Activated naive CD8-positive, alpha-beta T cell treated with anti-CD3 and anti-CD28 coated beads, Interleukin-2, amount 50 U/mL, for 24 hours (primary cell): ENCODE data around the gene R3HDM2.

Source experiments
- ATAC-seq: fragments of 150-1000 bp; cut with Tn5 transposase; one replicate; pipeline ENCODE4 v1.10.0; 2021
- DNase-seq: peaks from one replicate; pipeline ENCODE4 v3.0.0; 2021
- H3K27ac Mint-ChIP-seq: one replicate; pipeline ENCODE4 v1.8.0; 2021; ENCODE audit warnings: mild to moderate bottlenecking, mixed read lengths
- H3K27me3 Mint-ChIP-seq: one replicate; pipeline ENCODE4 v1.8.0; 2021; ENCODE audit warnings: mixed read lengths
- H3K36me3 Mint-ChIP-seq: one replicate; pipeline ENCODE4 v1.8.0; 2021; ENCODE audit warnings: low read depth, mixed read lengths
- H3K4me1 Mint-ChIP-seq: one replicate; pipeline ENCODE4 v1.8.0; 2021; ENCODE audit warnings: mixed read lengths
- H3K4me3 Mint-ChIP-seq: one replicate; pipeline ENCODE4 v1.8.0; 2021; ENCODE audit warnings: mild to moderate bottlenecking, moderate library complexity, mixed read lengths
- H3K9me3 Mint-ChIP-seq: one replicate; pipeline ENCODE4 v1.8.0; 2021; ENCODE audit warnings: mixed read lengths

Gene R3HDM2

DNA sequence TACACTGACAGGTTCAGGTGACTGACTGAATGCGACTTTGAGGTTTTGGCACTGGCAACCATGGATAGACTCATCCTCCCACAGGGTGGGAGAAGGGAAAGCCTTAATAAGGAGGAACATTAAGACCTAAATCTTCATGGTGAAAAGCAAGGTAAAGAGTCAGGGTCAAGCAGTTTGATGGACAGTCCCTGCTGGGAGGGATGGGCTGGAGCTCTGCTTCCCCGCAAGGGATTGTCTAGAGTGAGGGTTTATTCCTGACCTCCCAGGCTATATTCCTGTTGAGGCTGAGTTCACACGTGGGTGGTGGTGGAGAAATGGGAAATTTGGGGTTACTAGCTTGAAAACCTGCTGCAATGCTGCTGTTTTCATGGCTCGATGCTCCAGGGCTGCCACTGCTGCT, 170.5 kb downstream of the R3HDM2 start:
- H3K4me3 Mint-ChIP-seq, result no peak overlapping the region
- no peaks in the 10 kb centered on the region for H3K9me3 Mint-ChIP-seq
- H3K27me3 Mint-ChIP-seq, result no peaks in the 10 kb centered on the region
- ATAC-seq, result no peak
- peaks cover 4% of the 10 kb centered on the region for H3K4me1 Mint-ChIP-seq
- DNase-seq, result no peak
- no peak overlapping the region for H3K27ac Mint-ChIP-seq
- H3K36me3 Mint-ChIP-seq, result peaks cover 11% of the 10 kb centered on the region

GRCh38 chr12:57258977-57259970, 171.6 kb downstream of the R3HDM2 start:
- no peaks in the 10 kb centered on the region for H3K9me3 Mint-ChIP-seq
- no peak overlapping the region for H3K4me3 Mint-ChIP-seq
- peaks cover 8% of the 10 kb centered on the region for H3K36me3 Mint-ChIP-seq
- ATAC-seq (no peak), DNase-seq (no peak)
- H3K4me1 Mint-ChIP-seq, result peaks cover 4% of the 10 kb centered on the region
- H3K27me3 Mint-ChIP-seq, result no peaks in the 10 kb centered on the region
- H3K27ac Mint-ChIP-seq, result no peak overlapping the region

- H3K9me3 Mint-ChIP-seq, result no peaks in the 10 kb centered on the region
- no peak overlapping the region for H3K4me3 Mint-ChIP-seq
- H3K27ac Mint-ChIP-seq, result no peak overlapping the region
- H3K36me3 Mint-ChIP-seq, result peaks cover 2% of the 10 kb centered on the region
- no peak for DNase-seq
- no peaks in the 10 kb centered on the region for H3K4me1 Mint-ChIP-seq
- no peak for ATAC-seq
- H3K27me3 Mint-ChIP-seq, result no peaks in the 10 kb centered on the region
Measured at GRCh38 chr12:57255916-57256315, 174.9 kb downstream of the R3HDM2 start.

- H3K4me3 Mint-ChIP-seq, result no peak overlapping the region
- H3K9me3 Mint-ChIP-seq, result no peaks in the 10 kb centered on the region
- no peak overlapping the region for H3K27ac Mint-ChIP-seq
- no peak for DNase-seq
- H3K4me1 Mint-ChIP-seq, result no peaks in the 10 kb centered on the region
- ATAC-seq, result no peak
- peaks cover 2% of the 10 kb centered on the region for H3K36me3 Mint-ChIP-seq
- H3K27me3 Mint-ChIP-seq, result no peaks in the 10 kb centered on the region
Measured at GRCh38 chr12:57254506-57255280, 176.2 kb downstream of the R3HDM2 start.

- DNase-seq, result no peak
- no peak within 1 kb of the TSS for H3K27ac Mint-ChIP-seq
- H3K27me3 Mint-ChIP-seq, result no peaks in the 10 kb centered on the region
- H3K4me1 Mint-ChIP-seq, result peaks cover 7% of the 10 kb centered on the region
- no peak for ATAC-seq
- no peaks in the 10 kb centered on the region for H3K36me3 Mint-ChIP-seq
- no peaks in the 10 kb centered on the region for H3K9me3 Mint-ChIP-seq
- H3K4me3 Mint-ChIP-seq, result no peak within 1 kb of the TSS
Measured at GRCh38 chr12:57250956-57251355, 179.9 kb downstream of the R3HDM2 start, which contains the start of gene STAC3. TSS of gene STAC3 (minus strand) at chr12:57251187. CDS start at chr12:57249636, 1,551 bp downstream.

DNA sequence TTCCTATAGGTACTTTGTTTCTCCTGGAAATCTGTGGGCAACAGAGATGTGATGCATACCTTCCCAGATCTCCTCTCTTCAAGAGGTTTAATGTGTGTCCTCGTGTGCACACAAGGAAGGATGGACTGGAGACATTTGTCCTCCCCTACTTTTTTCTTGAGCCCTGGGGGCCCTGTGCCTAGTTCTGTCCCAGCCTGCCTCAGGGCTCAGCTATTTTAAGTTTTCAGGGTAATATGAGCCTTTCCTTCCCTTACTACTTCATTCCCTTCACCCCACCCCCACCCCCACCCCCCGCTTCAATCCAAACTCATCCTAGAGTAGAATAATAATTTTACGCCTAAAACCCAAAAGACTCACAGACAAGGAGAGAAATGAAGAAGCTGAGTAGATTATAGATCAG, 180.3 kb downstream of the R3HDM2 start:
- DNase-seq, result no peak
- ATAC-seq, result no peak
- Mint-ChIP-seq H3K36me3 (no peaks in the 10 kb centered on the region), H3K4me3 (no peak overlapping the region), H3K9me3 (no peaks in the 10 kb centered on the region), H3K4me1 (peaks cover 7% of the 10 kb centered on the region), H3K27ac (no peak overlapping the region), H3K27me3 (no peaks in the 10 kb centered on the region)

DNA sequence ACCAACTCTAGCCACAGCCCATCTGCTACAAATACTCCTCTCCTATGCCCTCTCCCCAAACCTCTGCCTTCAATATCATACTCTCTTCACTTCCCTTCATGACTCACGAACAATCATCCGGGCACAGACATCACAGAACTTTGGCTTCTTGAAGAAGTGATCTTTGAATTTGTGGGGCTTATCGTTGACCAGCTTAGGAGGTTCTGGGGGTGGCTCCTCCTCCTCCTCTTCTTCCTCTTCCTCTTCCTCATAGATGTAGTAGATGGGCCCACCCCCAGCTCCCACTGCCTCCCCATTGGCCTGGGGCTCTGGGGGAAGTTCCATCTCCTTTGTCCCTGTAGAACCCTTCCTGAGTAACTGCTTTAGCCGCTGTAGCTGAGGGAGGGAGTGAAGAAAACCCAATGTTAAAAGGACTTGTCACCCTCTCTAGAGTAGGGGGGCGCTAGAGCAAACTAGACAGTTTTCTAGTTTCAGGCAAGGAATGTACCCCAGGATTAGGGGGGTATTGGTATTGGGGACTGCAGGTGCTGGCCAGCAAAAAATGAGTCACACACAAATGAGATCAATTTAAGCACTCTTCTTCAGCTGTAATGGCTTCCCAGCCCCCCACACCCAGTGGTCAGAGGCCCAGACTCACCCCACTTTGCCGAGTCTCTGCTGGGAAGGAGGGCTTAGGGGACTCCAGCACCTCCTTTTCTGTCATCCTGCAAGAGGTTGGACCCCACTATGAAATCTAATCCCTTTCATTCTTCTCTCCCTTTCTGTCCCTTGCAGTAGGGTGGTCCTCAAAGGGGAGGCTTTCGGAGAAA, 181.7 kb downstream of the R3HDM2 start:
- no peak overlapping the region for H3K4me3 Mint-ChIP-seq

GRCh38 chr12:57247041-57247440, 183.8 kb downstream of the R3HDM2 start:
- H3K4me1 Mint-ChIP-seq, result peaks cover 23% of the 10 kb centered on the region
- H3K36me3 Mint-ChIP-seq, result no peaks in the 10 kb centered on the region
- H3K27me3 Mint-ChIP-seq, result peaks cover 20% of the 10 kb centered on the region
- no peak for DNase-seq
- no peak overlapping the region for H3K27ac Mint-ChIP-seq
- H3K9me3 Mint-ChIP-seq, result no peaks in the 10 kb centered on the region
- no peak overlapping the region for H3K4me3 Mint-ChIP-seq
- ATAC-seq, result no peak

More for the DNA sequence above, 181.7 kb downstream of the R3HDM2 start:
- Mint-ChIP-seq H3K4me1 (peaks cover 8% of the 10 kb centered on the region), H3K36me3 (no peaks in the 10 kb centered on the region), H3K9me3 (no peaks in the 10 kb centered on the region), H3K27me3 (peaks cover 9% of the 10 kb centered on the region), H3K27ac (no peak overlapping the region)
- no peak for DNase-seq
- ATAC-seq, result peak; percentile 62

DNA sequence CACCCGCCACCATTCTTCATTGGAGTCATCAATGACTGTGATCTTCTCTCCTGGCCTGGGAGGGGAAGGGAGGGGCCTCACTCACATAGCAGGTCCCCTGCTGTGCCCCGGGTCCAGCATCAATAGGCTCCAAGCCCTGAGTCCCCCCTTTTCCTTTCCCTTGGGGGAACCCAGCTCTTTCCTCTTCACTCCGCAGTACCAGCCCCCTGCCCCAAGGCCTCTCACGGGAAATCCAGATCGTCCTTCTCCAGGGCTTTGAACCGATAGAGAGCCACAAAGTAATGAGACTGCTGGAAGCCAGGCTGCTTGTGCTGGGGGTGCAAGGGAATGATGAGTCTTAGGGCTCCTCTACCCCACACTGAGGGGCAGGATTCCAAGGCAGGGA, 186.5 kb downstream of the R3HDM2 start:
- ATAC-seq, result no peak
- Mint-ChIP-seq H3K4me1 (peaks cover 45% of the 10 kb centered on the region), H3K9me3 (no peaks in the 10 kb centered on the region), H3K36me3 (no peaks in the 10 kb centered on the region), H3K27me3 (peaks cover 41% of the 10 kb centered on the region), H3K4me3 (no peak overlapping the region), H3K27ac (no peak overlapping the region)
- no peak for DNase-seq

DNA sequence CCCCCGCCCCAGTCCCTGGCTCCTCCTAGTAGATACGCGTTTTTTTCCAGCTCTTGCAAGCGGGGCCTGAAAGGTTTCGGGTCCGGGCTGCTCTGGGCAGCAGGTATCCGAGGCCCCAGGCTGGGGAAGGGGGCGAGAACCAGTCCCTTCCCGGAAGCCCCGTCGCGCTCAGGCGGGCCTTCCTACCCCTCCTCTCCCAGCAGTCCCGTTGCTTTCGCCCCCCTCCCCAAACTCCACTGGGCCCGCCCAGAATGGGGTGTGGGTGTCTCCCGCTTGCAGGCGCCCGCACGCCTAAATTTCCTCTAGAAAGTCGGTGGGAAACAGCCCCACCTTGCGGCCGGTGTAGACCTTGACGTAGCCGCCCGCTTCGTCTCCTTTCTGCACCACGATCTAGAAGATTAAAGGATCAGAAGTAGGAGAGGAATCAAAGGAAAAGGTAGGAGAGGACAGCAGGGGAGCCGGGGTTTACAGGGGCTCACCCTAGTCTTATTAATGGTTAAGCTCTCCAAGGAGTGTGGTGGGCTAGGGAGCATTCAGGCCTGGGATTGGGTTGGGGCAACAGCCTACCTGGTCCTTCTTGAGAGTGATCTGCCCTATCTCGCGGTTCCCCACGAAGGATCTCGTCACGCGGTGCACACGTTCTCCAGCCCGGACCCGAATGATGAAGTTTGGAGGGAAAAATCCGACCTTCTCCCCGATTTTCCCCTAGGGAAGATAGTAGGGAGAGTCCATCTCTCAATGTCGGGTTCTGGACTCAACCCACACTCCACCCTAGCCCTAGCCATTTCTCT, 187.1 kb downstream of the R3HDM2 start:
- no peak for ATAC-seq
- Mint-ChIP-seq H3K36me3 (no peaks in the 10 kb centered on the region), H3K4me1 (peaks cover 42% of the 10 kb centered on the region), H3K9me3 (no peaks in the 10 kb centered on the region), H3K27me3 (peaks cover 44% of the 10 kb centered on the region), H3K27ac (no peak overlapping the region), H3K4me3 (peak overlapping the region; percentile 58)
- peak; percentile 89 for DNase-seq

GRCh38 chr12:57242691-57243454, 188.0 kb downstream of the R3HDM2 start:
- Mint-ChIP-seq H3K36me3 (no peaks in the 10 kb centered on the region), H3K4me3 (peak overlapping the region; percentile 58), H3K9me3 (no peaks in the 10 kb centered on the region), H3K27ac (no peak overlapping the region), H3K4me1 (peaks cover 43% of the 10 kb centered on the region), H3K27me3 (peaks cover 49% of the 10 kb centered on the region)
- ATAC-seq (peak; percentile 3), DNase-seq (peak; percentile 85)

- Mint-ChIP-seq H3K4me3 (peak overlapping the region; percentile 52), H3K9me3 (no peaks in the 10 kb centered on the region), H3K27me3 (peaks cover 54% of the 10 kb centered on the region), H3K4me1 (peaks cover 48% of the 10 kb centered on the region), H3K36me3 (no peaks in the 10 kb centered on the region), H3K27ac (no peak overlapping the region)
- DNase-seq, result no peak
- ATAC-seq, result no peak
Measured at GRCh38 chr12:57242329-57242690, 188.5 kb downstream of the R3HDM2 start.
